ENCODE data around the gene FERMT2.
A peak's percentile ranks its signal among the peaks of the same experiment; 100 is the strongest.

Gene FERMT2, protein sequence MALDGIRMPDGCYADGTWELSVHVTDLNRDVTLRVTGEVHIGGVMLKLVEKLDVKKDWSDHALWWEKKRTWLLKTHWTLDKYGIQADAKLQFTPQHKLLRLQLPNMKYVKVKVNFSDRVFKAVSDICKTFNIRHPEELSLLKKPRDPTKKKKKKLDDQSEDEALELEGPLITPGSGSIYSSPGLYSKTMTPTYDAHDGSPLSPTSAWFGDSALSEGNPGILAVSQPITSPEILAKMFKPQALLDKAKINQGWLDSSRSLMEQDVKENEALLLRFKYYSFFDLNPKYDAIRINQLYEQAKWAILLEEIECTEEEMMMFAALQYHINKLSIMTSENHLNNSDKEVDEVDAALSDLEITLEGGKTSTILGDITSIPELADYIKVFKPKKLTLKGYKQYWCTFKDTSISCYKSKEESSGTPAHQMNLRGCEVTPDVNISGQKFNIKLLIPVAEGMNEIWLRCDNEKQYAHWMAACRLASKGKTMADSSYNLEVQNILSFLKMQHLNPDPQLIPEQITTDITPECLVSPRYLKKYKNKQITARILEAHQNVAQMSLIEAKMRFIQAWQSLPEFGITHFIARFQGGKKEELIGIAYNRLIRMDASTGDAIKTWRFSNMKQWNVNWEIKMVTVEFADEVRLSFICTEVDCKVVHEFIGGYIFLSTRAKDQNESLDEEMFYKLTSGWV

DNA sequence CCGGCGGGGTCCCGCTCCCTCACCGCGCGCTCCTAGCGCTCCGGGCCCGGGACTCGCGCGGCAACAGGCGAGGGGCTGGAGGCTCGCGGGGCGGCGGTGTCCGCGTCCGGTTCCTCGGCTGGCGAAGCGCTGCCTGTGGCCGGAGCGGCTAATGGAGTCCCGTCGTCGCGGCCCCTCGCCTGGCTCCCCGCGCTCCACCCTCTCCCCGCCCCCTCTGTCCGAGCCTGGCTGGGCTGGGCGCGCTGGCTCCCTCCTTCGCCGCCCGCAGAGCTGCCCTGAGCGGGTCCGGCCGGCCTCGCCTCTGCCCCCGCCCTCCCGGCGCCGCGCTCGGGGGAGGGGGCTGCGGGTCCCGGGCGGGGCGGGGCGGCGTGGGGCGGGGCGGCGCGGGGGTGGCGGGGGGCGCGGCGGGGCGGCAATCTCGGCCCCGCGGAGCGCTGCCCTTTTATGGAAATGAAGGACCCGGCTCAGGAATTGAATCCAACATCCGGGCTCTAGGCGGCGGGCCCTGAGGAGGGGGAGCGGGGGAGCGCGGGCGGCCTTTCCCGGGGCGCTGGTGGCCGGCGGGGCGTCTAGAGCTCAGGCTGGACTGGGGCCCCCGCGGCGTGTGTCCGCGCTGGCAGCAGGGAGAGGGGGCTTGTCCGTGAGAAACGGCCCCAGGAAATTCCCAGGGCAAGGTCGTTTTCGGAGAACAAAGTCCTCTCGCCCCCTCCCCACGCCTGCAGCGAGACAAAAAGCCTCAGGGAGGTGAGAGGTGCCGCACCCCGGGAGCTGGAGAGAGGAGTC, at the start of gene FERMT2:
TSS of gene FERMT2 (minus strand) at position 153 of the 783 bp plus-strand sequence. CDS start 482 bp downstream, outside the sequence.
- DNase-seq (ENCODE audit: low spot score), result peak; percentile 91

DNA sequence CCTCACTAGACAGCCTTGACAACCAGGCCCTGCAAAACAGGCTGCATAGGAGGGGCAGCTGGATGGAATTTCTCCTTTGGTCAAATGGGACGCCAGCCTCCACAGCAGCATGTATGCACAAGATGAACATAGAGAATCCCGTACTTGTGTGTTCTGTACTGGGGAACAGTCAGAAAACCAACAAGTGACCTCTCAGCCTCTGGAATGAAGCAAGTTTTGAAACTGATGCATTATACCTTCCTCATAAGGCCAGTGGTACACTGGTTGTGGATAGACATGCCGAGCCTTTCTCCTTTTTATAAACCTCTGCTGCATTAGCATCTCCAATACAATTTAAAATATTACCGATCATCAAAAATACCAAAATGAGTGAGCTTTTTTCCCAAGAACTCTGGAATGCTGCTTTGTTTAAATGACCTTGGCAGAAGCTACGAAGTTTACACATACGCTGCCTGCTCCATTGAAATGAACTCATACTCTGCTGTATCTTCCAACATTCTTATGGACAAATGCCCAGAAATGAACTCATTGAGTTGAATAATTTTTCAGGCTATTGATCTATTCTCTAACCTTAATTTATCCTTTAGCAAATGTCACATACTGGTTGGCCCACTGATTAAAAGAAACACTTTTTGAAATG, 47.6 kb upstream of the FERMT2 start:
- DNase-seq (ENCODE audit: low spot score), result no peak

DNA sequence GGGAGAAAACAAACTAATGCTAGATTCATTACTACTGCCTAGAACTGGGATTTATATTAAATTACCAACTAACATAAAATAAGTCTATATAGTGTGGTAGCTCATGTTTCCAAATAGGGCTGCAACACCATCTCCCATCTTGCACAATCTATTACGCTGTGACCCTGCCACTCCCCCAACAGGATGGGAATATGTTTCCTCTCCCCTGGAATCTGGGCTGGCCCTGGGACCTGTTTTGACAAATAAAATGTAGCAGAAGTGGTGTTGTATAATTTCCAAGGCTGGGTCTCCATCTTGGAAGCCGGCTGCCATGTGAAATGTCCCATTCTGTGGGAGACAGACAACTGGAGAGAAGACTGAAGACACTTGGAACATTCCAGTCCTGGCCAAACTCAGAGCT, 45.6 kb upstream of the FERMT2 start:
- no peak for DNase-seq (ENCODE audit: low spot score)

DNA sequence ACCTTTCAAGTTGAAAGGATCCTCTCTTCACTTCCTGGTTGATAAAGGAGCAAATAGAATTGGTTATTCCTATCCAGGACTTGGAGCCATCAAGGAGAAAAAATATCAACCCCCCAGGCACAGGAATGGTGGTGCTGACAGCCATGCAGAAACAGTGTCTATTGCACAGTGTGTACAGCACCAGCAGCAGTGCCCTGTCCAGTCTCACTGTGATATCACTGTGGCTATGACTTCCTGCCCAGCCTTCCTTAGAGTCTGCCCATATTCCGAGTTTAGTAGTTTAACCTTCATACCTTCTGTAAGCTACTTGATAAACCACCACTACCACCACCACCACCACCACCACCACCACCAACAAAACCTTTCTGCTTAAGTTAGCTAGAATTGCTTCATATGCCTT, 45.1 kb upstream of the FERMT2 start:
- DNase-seq (ENCODE audit: low spot score), result no peak

DNA sequence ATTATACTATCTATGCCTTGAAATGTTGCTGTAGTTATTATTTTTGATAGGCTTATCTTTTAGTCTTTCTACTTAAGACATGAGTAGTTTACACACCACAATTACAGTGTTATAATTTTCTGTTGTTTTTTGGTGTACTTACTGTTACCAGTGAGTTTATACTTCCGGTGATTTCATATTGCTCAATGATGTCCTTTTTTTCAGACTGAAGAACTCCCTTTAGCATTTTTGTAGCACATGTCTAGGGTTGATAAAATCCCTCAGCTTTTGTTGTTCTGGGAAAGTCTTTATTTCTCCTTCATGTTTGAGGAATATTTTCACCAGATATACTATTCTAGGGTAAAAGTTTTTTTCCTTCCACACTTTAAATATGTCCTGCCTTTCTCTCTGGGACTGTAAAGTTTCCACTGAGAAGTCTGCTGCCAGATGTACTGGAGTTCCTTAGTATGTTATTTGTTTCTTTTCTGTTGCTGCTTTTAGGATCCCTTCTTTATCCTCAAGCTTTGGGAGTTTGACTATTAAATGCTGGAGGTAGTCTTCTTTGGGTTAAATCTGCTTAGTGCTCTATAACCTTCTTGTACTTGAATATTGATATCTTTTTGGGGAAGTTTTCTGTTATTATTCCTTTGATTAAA, 41.5 kb upstream of the FERMT2 start:
- no peak for DNase-seq (ENCODE audit: low spot score)

DNA sequence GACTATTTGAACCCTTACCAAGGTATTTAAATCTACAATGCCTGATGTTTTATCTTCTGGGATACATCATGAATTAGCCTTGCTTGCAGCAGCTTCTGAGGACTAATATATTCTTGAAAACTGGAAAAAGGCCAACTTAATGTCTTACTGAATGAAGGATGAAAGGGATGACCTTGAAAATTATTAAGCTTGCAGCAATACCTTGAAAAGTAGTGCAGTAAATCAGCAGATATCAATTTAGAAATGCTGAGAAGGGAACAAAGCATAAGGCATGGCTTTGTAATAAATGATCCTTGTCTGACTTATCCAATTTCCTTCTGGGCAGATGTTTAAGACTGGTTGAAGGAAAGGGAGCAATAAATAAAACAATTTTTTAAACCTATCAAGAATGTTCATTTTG, 37.3 kb upstream of the FERMT2 start:
- no peak for DNase-seq (ENCODE audit: low spot score)

GRCh38 chr14:52987514-52987913, 36.7 kb upstream of the FERMT2 start:
- no peak for DNase-seq (ENCODE audit: low spot score)

- no peak for DNase-seq (ENCODE audit: low spot score)
These were observed 36.2 kb upstream of the FERMT2 start for GRCh38 chr14:52987042-52987441.

GRCh38 chr14:52977798-52978197, 26.9 kb upstream of the FERMT2 start:
- DNase-seq (ENCODE audit: low spot score), result peak; percentile 10

GRCh38 chr14:52974406-52974805, 23.6 kb upstream of the FERMT2 start:
- no peak for DNase-seq (ENCODE audit: low spot score)

GRCh38 chr14:52961060-52961639, 10.3 kb upstream of the FERMT2 start:
- DNase-seq (ENCODE audit: low spot score), result peak; percentile 68

DNA sequence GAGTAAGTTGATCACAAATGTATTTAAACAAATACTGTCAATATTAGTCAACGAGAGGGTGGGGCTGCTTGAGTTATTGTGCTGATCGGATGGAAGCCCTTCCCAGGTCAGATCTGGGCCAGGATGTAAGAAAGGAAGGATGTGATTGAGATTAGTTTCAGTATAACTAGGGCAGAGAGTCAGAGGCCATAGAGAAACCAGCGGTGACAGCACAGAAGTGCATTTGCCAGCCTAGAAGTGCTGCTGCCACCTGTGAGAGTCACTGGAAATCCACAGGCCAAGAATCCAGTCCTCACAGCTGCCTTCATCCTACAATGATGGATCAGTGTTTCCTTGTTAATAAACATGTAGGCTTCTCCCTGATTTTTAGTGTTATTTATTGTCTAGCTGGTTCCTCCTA, 9.8 kb upstream of the FERMT2 start:
- DNase-seq (ENCODE audit: low spot score), result no peak

DNA sequence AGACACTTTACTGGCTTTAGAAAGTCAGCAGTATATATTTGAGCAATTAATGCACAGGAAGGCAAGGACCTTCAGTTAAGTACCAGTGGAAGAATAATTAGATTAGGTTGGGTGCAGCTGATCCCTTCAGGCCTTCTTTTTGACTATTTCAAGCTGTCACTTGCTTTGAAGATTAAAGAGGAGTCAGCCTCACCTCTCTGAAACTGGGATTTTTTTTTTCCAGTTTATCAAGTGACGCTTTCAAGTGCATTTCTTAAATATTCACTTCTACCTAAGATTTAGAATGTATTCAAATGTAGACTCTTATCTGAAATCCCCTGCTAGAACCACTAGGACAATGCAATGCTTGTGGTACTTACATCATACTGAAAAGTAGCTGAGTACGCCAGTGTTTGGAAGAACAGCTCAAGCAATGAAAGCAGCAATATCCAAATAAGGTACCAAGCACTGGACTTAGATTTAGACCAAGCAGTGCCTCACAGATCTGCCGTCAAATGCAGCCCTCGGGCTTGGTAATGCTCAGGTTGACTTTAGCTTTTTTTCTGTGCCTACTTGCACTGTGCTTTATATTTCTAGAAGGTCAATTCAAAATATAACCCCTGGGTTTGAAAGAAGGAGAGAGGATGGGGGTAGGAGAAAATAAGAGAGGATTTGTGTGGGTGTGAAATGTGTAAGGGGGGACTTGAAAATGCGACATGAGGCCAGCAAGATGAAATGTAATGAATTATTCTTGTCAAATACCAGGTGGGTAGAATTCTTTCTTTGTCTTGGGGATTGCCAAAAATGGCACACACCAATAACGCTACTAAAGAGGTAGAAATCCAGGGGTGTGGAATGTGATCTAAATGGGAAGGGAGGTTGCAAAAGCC, 3.7 kb upstream of the FERMT2 start:
- DNase-seq (ENCODE audit: low spot score), result no peak

GRCh38 chr14:52951681-52952554, 1.1 kb upstream of the FERMT2 start:
- DNase-seq (ENCODE audit: low spot score), result peak; percentile 79

- peak; percentile 67 for DNase-seq (ENCODE audit: low spot score)
These were observed 396 bp downstream of the FERMT2 start for GRCh38 chr14:52950410-52950897.

DNA sequence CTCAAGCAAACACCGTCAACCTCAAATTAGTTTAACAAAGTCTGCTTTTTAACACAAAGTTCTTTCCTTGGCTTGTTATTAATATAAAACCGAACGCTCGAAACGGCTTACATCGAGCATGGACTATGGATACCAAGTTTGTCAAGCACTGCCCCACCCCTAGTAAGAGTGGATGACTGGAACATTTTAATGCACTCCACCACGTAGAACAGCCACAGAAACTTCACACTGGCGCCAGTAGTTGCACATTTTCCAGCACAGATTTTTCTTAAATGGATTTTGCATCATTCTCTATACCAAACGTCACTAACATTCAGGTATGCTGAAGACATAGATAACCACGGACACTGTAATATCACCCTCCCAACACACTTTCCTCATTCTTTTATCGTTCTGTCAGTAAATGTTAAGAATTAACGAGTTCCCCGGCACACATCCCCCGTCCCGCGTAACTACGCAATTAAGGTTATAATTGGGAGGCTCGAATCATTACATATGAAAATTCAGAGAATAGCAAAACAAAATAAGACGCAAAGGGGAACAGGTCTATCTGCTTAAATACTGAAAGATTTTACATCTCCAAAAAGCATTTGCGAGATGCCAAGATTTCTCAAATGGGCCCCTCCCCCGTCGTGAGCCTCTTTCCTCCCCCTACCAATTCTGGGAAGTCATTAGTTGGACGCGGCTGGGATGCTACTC, 990 bp downstream of the FERMT2 start:
- DNase-seq (ENCODE audit: low spot score), result peak; percentile 60

GRCh38 chr14:52949249-52949648, 1.6 kb downstream of the FERMT2 start:
- no peak for DNase-seq (ENCODE audit: low spot score)

DNA sequence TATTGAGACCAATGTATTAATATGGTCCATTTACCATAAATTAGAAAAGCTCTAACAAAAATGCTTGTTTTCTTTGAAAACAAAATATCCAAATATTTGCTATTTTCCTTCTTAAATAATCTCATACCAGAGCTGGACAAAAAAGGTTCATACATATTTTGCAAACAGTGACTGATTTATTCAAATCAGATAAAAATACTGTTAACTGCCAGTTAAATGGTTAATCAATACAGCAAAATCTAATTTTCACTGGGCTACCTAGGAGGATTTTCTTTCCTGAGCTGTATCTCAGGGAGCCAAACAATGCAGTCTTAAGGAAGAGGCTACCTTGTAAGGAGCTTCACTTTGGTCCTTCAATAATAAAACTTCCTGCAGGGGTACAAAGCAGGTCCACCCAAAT, 2.0 kb downstream of the FERMT2 start:
- DNase-seq (ENCODE audit: low spot score), result no peak

GRCh38 chr14:52948039-52948438, 2.8 kb downstream of the FERMT2 start:
- no peak for DNase-seq (ENCODE audit: low spot score)

Measured in globus pallidus (tissue), 1 donor.